ENCODE measurements around the gene DGKI. TPM values are rescaled to one million over a fixed set of nuclear protein-coding genes. Genes with fewer than 3 reads are reported as not detected.

Gene DGKI
- total and polyA plus RNA-seq, 2 of the 4 experiments (the other 2 are of a cell fraction) = 3.9 to 15.8 TPM

GRCh38 chr7:137579913-137580640 is 266.7 kb downstream of the DGKI start:
- H2AK9ac ChIP-seq (replicated peaks; ENCODE audit: low read depth, low read length, poor library complexity) = peak overlapping the region; percentile 6
- peak overlapping the region; percentile 96 for H3K4ac ChIP-seq (ENCODE audit: low read depth, low read length)
- H2AFZ ChIP-seq (replicated peaks; ENCODE audit: low read length, poor library complexity) = no peak overlapping the region
- H3K14ac ChIP-seq (replicated peaks; ENCODE audit: low read depth, low read length) = peak overlapping the region; percentile 97
- H3K27ac ChIP-seq (ENCODE audit: insufficient read depth, low read length) = peak overlapping the region; percentile 93
- peak overlapping the region; percentile 98 for H3K56ac ChIP-seq (ENCODE audit: extremely low read depth, insufficient read depth, low read length)
- BruUV-seq (replicated peaks) = no TSS peak
- peak; percentile 37 for TF ChIP-seq NFE2L2 (IDR thresholded peaks at IDR 0.05; ENCODE audit: low read depth, low read length)
- no peak for TF ChIP-seq POLR2A (IDR thresholded peaks at IDR 0.05; ENCODE audit: low read depth, low read length)
- TF ChIP-seq SMC3 (IDR thresholded peaks at IDR 0.05; ENCODE audit: low read depth, low read length) = no peak
- peak; percentile 9; the same call in 1 of the 2 replicates for TF ChIP-seq RAD21 (IDR thresholded peaks at IDR 0.05; ENCODE audit: low read length)
- TF ChIP-seq FOS (IDR thresholded peaks at IDR 0.05; ENCODE audit: low read depth, low read length) = peak; percentile 94
- H2BK5ac ChIP-seq (ENCODE audit: low read depth, low read length, poor library complexity, severe bottlenecking) = peak overlapping the region; percentile 99
- no CpG with 5 or more reads among the region's 2 CpGs for WGBS, 2 experiments (ENCODE audit: extremely low coverage in 2 of 2, insufficient read length in 1 of 2)
- peak overlapping the region; percentile 100 for H2BK120ac ChIP-seq (ENCODE audit: low read depth, low read length)
- peak overlapping the region; percentile 10; the same call in 1 of the 2 replicates for H3K4me2 ChIP-seq (ENCODE audit: low read depth, low read length)
- peak overlapping the region; percentile 100 for H3K18ac ChIP-seq (ENCODE audit: low read depth, low read length)
- H4K91ac ChIP-seq (ENCODE audit: insufficient read depth, low read depth, low read length) = peak overlapping the region; percentile 98
- peak; percentile 90 for ATAC-seq (ENCODE audit: low read depth)
- no peaks in the 10 kb centered on the region for H4K20me1 ChIP-seq (ENCODE audit: insufficient read depth, low read length)
- POLR2A ChIA-PET (ENCODE audit: unreplicated experiment) = no interaction called here
- H2BK15ac ChIP-seq (ENCODE audit: low read depth, low read length) = peak overlapping the region; percentile 97
- no peaks in the 10 kb centered on the region for H3K9me3 ChIP-seq (ENCODE audit: control insufficient read depth, insufficient read depth, low read length)
- H3K23ac ChIP-seq (ENCODE audit: low read depth, low read length) = peak overlapping the region; percentile 99
- peaks cover 5 to 10% of the 10 kb centered on the region in 2 experiments; a peak in 3 of 4 replicates for H3K79me1 ChIP-seq (ENCODE audit: low read depth in 1 of 2, low read length in 2 of 2)
- in situ Hi-C loops (cut with MboI; ENCODE audit: low sequenced_read_pairs) (loop anchor here (10.0 to 25.0 kb wide), 2 partner anchors 705 to 1168 kb away; no protein-coding TSS in a partner anchor), intact Hi-C loops (cut with micrococcal nuclease) (loop anchor here (5.0 kb wide), 1 partner anchor 43 kb away; no protein-coding TSS in a partner anchor), dilution Hi-C loops (cut with HindIII; ENCODE audit: low sequenced_read_pairs, unreplicated experiment) (no loop called here)
- no peaks in the 10 kb centered on the region; the same call in 1 of the 2 replicates for H3K36me3 ChIP-seq (ENCODE audit: control insufficient read depth, insufficient read depth, low read length)
- peak overlapping the region; percentile 89 to 99 for H4K8ac ChIP-seq (ENCODE audit: low read depth in 2 of 2, low read length in 2 of 2)
- peak overlapping the region; percentile 39; the same call in 1 of the 2 replicates for H3K9ac ChIP-seq (ENCODE audit: low read depth, low read length)
- peaks cover 7% of the 10 kb centered on the region for H3K9me1 ChIP-seq (ENCODE audit: insufficient read depth, low read length)
- H3K4me1 ChIP-seq (ENCODE audit: control insufficient read depth, insufficient read depth, low read length) = peaks cover 14% of the 10 kb centered on the region; the same call in 1 of the 2 replicates
- CTCF ChIA-PET = interaction anchor here (1.0 kb wide), 1 partner anchor 10 kb away, joined by 4 read pairs; no protein-coding TSS in a partner anchor
- no peak overlapping the region for H3K4me3 ChIP-seq (ENCODE audit: insufficient read depth, low read depth, low read length)
- H4K5ac ChIP-seq (ENCODE audit: low read depth, low read length) = peak overlapping the region; percentile 89
- peak; percentile 95 for DNase-seq
- peak overlapping the region; percentile 98 for H2AK5ac ChIP-seq (ENCODE audit: low read depth, low read length)
- no peaks in the 10 kb centered on the region for H3K27me3 ChIP-seq (ENCODE audit: control insufficient read depth, insufficient read depth, low read length)
- H2BK20ac ChIP-seq (ENCODE audit: low read depth, low read length) = peak overlapping the region; percentile 98
